Body of pancreas (tissue), 4 donors: ENCODE data around the gene AMPD2.

ENCODE experiments used
- CTCF ChIP-seq, 7 experiments: fragments of 450-650 bp in 4 of 7; fragments of 200-600 bp in 3 of 7; sonication (generic) in 3 of 7; IDR thresholded peaks; one replicate each; pipeline ENCODE4 v1.5.1; 2016 to 2019; ENCODE audit warnings: antibody characterized with exemption in 7 of 7
- POLR2A ChIP-seq, 3 donors: fragments of 450-650 bp; IDR thresholded peaks; one replicate each; pipeline ENCODE4 v1.6.1; 2016; ENCODE audit warnings: antibody characterized with exemption in 3 of 3, mild to moderate bottlenecking in 2 of 3

DNA sequence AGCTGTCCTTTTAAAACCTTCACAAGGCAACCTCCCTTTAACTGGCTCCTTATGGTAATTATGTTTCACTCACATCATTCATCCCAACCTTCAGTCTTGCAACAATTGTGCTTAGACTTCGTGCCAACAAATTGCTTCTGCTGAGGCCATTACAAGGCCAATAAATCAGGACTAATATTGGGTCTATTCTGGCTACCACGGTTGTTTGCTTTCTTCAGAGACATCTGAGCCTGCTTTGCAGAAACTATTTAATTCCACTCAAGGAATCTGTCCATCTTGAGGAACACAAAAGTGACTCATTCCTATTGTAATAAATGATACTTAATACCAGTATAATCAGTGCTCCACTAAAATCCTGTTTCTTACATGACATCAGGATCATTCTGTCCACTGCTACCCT, 33.7 kb downstream of the AMPD2 start:
- TF ChIP-seq CTCF (IDR thresholded peaks at IDR 0.05) (no peak), POLR2A (IDR thresholded peaks at IDR 0.05) (no peak)
